SIG-M5 (cell line): ENCODE data around the gene ADAM17.
"Not testable (repeated sequence)": the region's sequence is repeated elsewhere in the genome, so short reads cannot be mapped to it uniquely, and the experiment has no call there.

Experiments
- DNase-seq: peaks from one replicate; lab custom pipeline; 2025; lab: John Stamatoyannopoulos, UW

Gene ADAM17

GRCh38 chr2:9519250-9519649 is 36.4 kb downstream of the ADAM17 start:
- DNase-seq = no peak

DNA sequence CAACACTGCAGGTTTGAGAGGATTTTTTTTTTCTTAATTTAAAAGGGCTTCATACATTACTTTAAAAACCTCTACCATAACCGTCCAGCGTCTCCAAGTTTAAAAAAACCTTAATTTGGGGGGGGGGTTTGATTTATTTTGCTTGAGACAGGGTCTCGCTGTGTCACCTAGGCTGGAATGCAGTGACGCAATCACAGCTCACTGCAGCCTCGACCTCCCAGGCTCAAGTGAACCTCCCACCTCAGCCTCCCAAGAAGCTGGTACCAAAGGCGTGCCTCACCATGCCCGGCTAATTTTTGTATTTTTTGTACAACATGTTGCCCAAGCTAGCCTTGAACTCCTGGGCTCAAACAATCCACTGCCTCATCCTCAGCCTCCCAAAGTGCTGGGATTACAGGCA is 36.9 kb downstream of the ADAM17 start:
- no peak for DNase-seq

GRCh38 chr2:9518163-9518562 is 37.5 kb downstream of the ADAM17 start:
- no peak for DNase-seq

DNA sequence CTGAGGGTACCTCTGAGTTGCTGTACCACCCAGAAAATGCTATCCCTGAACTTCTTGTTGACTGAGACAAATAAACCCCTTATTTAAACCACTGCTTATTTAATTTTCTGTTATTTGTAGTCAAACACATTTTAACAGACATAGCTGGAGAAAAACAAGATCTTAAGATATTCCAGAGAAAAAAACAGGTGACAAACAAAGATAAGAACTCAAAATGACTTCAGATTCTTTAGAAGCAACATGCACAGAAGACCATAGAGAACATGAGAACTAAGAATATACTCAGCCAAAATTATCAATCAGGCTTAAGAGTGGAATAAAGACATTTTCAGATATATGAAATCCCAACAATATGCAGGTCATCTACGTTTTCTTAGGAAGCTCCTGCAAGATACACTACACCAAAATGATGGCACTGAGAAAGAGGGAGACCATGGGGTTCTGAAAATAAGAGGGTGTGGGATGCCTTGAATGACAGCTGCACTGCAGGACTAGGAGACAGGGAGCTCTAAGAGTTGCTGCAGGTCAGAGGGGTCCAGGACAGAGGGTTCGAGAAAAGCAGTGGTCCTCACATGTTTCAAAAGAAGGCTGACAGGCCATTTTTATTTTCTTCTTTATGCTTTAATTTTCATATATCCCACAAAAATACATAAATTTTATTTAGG is 38.4 kb downstream of the ADAM17 start:
- DNase-seq = no peak

GRCh38 chr2:9513946-9514345 is 41.7 kb downstream of the ADAM17 start:
- DNase-seq = not testable (repeated sequence)

- DNase-seq = no peak
Measured at GRCh38 chr2:9508931-9509330, 46.7 kb downstream of the ADAM17 start.

DNA sequence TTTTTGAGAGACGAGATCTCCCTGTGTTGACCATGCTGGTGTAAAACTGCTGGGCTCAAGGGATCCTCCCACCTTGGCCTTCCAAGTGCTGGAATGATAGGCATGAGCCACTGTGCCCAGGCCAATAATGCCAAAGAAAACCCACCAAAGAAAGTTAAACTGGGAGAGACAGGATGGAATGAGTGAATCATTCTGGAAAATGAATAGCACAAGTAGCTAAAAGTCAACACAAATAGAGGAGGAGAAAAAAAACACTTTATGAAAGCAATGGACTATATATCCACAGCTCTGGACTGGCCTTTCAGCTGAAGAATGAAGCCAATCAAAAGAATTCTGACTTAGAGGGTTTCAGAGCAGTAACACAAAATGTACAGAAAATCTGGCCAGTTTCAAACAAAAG is 57.4 kb downstream of the ADAM17 start:
- DNase-seq = no peak

GRCh38 chr2:9497017-9497416 is 58.6 kb downstream of the ADAM17 start:
- no peak for DNase-seq

DNA sequence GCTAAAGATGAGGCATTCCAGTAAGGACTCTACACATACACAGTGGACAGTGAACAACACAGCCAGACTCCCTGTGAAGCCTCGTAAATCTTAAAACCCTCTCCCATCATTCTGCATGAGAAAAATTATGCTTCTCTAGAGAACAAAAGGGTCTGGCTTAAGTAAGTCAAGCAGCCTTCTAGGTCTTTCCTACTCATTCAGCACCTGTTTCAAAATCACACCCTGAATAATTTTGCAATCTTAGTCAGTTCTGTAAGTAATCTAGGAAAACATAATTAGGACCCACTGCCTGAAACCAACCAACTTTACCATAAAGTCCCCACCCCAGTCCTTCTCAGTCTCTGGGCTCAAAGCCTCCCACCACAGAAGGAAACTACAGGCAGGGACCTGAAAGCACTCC is 61.5 kb downstream of the ADAM17 start:
- no peak for DNase-seq

GRCh38 chr2:9493478-9493877 is 62.2 kb downstream of the ADAM17 start:
- no peak for DNase-seq

- DNase-seq = no peak
Measured at GRCh38 chr2:9492927-9493326, 62.7 kb downstream of the ADAM17 start.

- no peak for DNase-seq
Measured at GRCh38 chr2:9490789-9491188, 64.8 kb downstream of the ADAM17 start.

- DNase-seq = no peak
Measured at GRCh38 chr2:9488583-9489547, 66.8 kb downstream of the ADAM17 start.

GRCh38 chr2:9484533-9484932 is 71.1 kb downstream of the ADAM17 start:
- no peak for DNase-seq

- no peak for DNase-seq
Measured at GRCh38 chr2:9483107-9483506, 72.5 kb downstream of the ADAM17 start.

- DNase-seq = no peak
Measured at GRCh38 chr2:9480157-9480556, 75.5 kb downstream of the ADAM17 start.

- no peak for DNase-seq
Measured at GRCh38 chr2:9478526-9478925, 77.1 kb downstream of the ADAM17 start.

GRCh38 chr2:9477914-9478313 is 77.7 kb downstream of the ADAM17 start:
- no peak for DNase-seq

DNA sequence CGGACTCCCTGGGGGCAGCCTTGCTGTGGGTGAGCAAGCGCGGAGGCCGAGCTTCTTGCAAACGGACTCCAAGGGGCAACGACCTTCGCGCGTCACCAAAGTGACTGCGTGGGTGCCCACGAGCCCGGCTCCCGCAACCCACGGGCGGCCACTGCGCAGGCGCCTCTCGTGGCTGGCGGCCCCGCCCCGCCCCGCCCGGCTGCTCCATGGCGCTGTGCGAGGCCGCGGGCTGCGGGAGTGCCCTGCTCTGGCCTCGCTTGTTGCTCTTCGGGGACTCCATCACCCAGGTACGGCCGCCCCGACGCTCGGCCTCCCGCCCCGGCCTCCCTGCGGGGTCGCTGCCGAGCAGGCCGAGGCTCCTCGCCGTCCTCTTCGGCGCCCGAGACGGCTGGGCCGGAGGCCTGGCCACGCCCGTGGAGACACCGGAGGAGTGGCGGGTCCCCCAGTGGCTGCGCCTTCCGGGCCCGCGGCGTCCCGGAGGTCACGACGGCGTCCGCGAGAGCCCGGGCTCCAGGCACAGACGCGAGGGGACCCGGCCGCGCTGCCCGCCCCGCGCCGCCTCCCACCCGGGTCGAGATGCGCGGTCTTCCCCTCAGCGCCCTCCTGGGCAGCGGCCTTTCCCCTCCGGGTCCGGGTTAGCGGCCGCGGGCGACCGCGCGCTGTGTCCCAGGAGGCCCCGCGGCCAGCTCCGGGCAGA is 81.1 kb downstream of the ADAM17 start, which contains the start of gene IAH1:
Gene IAH1 (plus strand): TSS at position 191 of the 697 bp plus-strand sequence. CDS start 16 bp downstream, at position 207.
- no peak for DNase-seq

DNA sequence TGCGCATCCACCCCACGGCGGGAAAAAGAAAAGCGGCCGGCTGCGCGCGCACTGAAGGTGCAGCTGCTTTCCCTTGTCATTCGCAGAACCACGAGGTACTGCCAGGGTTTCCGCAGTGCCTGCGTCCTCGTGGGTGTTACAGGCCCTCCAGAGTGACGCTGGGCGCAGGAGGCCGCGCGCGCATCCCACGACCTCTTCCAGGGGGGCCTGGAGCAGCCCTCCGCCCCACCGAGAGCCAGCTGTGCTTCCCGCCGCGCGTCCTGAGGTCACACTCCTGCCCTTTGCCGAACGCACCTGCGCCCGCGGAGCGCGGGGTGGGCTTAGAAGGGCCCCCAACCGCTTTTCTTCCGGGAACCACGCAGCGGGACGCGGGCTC is 81.7 kb downstream of the ADAM17 start:
- DNase-seq = no peak

DNA sequence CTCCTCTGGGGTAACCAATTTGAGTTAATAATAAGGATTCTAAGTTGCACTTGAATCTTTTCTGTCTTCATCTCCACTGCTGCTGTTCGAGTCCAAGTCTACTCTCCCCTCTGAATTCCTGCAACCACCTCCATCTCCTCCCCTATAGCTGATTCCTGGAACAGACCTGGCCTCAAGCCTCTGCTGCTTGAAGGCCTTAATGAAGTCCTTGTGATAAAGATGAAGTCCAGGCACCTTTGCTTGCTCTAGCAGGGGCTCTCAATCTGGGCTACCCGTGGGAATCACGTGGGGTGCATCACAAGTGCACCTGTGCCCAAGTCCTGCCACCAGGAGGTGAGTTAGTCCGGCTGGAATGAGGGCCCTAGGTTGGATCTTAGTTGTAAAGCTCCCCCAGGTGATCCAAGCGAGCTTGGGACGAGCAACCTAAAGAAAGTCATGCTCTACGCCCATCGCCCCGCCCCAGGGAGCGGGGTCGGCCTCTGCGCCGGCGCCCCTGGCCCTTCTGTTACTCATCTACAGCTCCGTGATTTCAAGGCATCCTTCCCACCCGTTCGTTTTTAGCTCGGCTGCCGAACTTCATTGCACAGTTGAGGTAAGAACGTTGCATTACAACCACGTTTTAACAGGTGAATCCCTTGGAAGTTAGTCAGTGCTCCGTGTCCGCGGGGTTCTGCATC is 82.2 kb downstream of the ADAM17 start:
- no peak for DNase-seq

- DNase-seq = no peak
Measured at GRCh38 chr2:9472511-9472910, 83.1 kb downstream of the ADAM17 start.
